GM11168 (cell line): Measurements from ENCODE around the gene CD59.
"Not testable (repeated sequence)": the region's sequence is repeated elsewhere in the genome, so short reads cannot be mapped to it uniquely, and the experiment has no call there.

Experiments
- in situ Hi-C: fragments of 300-500 bp; cut with MboI; formaldehyde crosslinking; loops from one replicate; pipeline ENCODE4 v1.12.0; 2022; ENCODE audit warnings: low sequenced_read_pairs; ENCODE audit not compliant: unreplicated experiment

Gene CD59

GRCh38 chr11:33747979-33748378 is 11.8 kb upstream of the CD59 start:
- in situ Hi-C loops = no loop called here

- in situ Hi-C loops = no loop called here
Observed at GRCh38 chr11:33743291-33743690, 7.1 kb upstream of the CD59 start.

GRCh38 chr11:33742249-33742851 is 6.1 kb upstream of the CD59 start:
- in situ Hi-C loops = no loop called here

- in situ Hi-C loops = no loop called here
Observed at GRCh38 chr11:33741806-33742205, 5.6 kb upstream of the CD59 start.

DNA sequence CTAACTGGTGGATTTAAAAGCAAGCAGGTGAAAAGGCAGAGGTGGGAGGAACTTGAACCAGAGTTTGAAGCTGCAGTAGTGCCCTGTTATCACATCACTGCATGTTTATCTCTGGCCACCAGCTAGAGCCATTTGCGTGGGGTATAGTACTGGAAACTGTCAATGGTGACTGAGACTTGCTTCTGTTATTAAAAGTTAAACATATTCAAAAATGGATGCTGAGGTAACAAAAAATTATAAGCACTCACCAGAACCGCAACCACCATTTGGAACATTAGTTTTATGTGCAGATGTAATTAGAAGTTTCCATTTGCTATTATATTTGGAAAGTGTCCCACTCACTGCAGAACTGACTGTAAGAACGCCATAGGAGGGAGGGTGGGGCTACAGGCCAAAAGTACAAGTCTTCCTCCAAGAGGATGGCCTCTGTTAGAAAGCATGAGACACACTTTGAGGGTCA is 1.2 kb upstream of the CD59 start:
- in situ Hi-C loops = no loop called here

GRCh38 chr11:33735271-33736147 is 714 bp downstream of the CD59 start:
- in situ Hi-C loops = no loop called here

DNA sequence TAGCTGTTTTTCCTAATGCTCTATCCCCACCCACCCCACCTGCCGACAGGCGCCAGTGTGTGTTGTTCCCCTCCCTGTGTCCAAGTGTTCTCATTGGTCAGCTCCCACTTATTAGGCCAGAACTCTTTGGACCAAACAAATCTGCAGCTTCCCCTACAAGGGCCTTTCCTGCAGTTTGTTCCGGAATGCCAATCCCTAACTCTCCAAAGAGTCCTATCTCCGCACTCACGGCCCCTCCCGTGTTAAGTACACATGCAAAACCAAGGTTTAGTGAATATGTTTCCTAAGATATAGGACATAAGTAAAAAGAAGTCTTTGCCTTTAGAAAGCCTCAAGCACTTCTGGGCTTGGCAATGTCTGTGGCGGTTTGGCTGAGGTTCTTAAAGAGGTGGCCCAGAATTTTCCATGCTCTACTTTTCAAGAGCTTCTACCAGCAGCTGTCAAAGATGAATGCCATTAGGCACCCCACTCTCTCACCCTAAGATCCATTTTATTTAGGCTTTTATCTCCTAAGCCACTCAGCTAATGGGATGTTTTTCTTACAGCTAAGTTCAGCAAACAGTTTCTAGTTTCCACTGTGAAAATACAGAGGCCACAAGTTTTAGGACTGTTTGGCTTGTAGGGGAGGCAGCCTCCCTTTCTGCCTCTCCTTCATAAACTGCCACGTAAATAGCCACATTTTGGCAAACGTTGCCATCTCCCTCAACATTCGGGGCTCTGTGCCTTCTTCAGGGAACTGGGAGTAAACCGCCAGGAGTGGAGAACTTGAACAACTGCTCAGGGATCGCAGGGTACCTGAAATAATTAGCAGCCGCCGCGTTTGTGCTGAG is 1.6 kb downstream of the CD59 start:
- in situ Hi-C loops = no loop called here

GRCh38 chr11:33733980-33734379 is 2.2 kb downstream of the CD59 start:
- in situ Hi-C loops = no loop called here

GRCh38 chr11:33731723-33732531 is 4.3 kb downstream of the CD59 start:
- in situ Hi-C loops = no loop called here

GRCh38 chr11:33730716-33731115 is 5.5 kb downstream of the CD59 start:
- in situ Hi-C loops = no loop called here

- in situ Hi-C loops = not testable (repeated sequence)
Observed at GRCh38 chr11:33729072-33729664, 7.1 kb downstream of the CD59 start.

DNA sequence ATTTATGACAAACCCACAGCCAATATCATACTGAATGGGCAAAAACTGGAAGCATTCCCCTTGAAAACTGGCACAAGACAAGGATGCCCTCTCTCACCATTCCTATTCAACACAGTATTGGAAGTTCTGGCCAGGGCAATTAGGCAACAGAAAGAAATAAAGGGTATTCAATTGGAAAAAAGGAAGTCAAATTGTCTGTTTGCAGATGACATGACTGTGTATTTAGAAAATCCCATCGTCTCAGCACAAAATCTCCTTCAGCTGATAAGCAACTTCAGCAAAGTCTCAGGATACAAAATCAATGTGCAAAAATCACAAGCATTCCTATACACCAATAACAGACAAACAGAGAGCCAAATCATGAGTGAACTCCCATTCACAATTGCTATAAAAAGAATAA is 8.7 kb downstream of the CD59 start:
- in situ Hi-C loops = not testable (repeated sequence)

DNA sequence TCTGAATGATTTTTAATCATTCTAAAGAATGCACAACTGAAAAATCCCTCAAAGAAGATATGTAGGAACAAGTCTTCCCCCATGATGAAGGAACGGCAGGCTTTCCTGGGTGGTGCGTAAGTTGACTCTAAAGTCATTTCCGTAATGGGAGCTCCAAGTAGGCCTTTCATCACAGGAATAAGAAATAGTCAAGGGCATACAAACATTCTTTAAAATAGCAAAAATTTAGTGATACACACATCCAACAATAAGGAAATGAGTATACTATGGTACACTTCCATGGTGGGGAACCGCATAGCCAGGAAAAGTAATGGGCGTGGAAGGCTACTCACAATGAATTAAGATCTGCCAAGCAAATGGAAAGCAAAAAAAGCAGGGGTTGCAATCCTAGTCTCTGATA is 10.7 kb downstream of the CD59 start:
- in situ Hi-C loops = no loop called here

DNA sequence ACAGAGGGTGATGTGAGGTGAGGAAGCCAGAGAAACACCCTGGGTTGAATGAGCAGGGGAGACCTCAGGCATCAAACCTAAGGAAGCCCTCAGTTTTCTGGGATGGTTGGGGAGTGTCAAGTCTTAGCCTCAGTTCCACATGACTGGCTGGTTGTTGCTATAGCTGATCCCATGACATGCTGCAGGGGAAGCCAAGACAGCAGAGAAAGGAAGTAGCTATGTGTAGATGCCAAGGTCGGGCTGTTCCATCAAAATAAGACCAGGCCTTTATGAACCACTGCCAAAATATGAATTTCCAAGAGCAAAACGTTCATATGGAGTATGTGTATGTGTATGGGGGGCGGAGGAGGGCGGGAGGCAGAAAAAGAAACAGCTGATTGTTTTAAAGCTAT is 11.6 kb downstream of the CD59 start:
- in situ Hi-C loops = no loop called here

GRCh38 chr11:33723238-33723881 is 12.9 kb downstream of the CD59 start:
- in situ Hi-C loops = no loop called here

DNA sequence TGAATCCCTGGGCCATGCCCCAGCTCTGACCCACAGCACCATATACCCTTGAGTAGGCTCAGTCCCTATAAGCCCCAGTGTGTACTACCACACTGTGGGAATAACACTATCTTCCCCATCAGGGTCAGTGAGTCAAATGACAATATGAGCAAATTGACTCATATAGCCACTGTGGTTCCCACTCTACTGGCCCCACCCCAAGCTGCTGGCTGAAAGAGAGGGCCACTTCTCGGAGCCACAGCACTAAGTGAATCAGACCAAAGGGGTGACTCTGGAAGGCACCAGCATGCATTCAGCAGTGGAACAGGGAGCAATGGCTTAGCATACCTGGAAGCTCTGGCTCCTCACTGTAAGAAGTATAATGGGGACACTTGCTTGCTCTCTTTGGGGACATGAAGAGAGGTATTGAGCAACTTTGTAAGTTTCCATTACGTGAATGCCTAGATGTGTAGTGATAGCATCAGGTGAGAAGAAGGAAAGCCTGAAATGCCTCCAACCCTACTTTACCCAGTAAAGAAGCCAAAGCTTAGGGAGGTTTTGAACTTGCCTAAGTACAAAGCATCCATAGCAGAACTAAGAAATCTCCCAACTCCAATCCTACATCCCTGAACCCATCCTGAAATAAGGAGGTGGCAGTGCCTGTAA is 13.5 kb downstream of the CD59 start:
- in situ Hi-C loops = no loop called here

DNA sequence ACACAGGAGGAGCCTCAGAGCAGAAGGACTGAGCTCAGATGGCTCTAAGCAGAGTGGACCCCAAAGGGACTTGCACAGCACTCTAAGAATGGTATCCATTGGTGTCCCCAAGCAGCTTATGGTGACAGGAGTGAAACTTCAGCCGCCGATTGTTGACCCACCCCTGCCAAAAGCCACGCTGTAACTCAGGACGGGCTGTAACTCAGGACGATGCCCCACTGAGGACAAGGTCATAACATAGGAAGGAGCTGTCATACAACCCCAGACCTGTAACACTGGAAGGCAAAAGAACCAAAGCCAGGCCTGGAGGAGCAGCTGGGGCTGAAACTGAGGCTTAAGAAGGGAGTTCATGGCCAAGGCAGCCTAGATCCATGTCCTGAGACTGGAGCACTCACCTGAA is 14.2 kb downstream of the CD59 start:
- in situ Hi-C loops = no loop called here

GRCh38 chr11:33721426-33721825 is 14.8 kb downstream of the CD59 start:
- in situ Hi-C loops = no loop called here

DNA sequence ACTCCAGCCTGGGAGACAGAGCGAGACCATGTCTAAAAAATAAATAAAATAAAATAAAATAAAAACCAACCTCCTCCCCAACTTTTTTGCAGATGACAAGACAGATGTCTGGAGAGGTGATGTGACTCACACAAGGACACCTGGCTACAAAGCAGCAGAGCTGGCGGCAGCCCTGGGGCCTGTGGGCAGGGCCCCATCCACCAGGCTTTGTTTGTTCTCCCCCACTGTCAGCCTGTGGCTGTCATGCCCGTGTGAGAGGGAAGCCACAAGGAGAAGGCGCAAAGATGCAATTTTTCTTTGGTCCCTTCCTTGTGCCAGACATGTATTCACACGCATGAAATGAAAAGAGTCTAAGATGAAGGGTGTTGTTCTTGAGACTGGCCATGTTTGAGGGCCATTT is 16.6 kb downstream of the CD59 start:
- in situ Hi-C loops = no loop called here
